ENCODE results near the gene KRTAP29-1.

- TF ChIP-seq CTCF (IDR thresholded peaks at IDR 0.05) = no peak
- TF ChIP-seq POLR2A (IDR thresholded peaks at IDR 0.05) = no peak
- TF ChIP-seq POLR2AphosphoS5 (IDR thresholded peaks at IDR 0.05) = no peak
- TF ChIP-seq EP300 (IDR thresholded peaks at IDR 0.05) = no peak
Observed at GRCh38 chr17:41304091-41304490, 1.4 kb upstream of the KRTAP29-1 start.

Data from sigmoid colon (tissue), 4 donors.